Measurements from ENCODE around the gene GPATCH1.

Gene GPATCH1

GRCh38 chr19:33093420-33094210 is 12.6 kb downstream of the GPATCH1 start:
- Mint-ChIP-seq H3K27ac (no peak overlapping the region), H3K36me3 (peaks cover 24% of the 10 kb centered on the region), H3K4me1 (peaks cover 10% of the 10 kb centered on the region), H3K27me3 (no peaks in the 10 kb centered on the region), H3K4me3 (no peak overlapping the region), H3K9me3 (no peaks in the 10 kb centered on the region)

- peaks cover 24% of the 10 kb centered on the region for H3K36me3 Mint-ChIP-seq
- H3K4me1 Mint-ChIP-seq, result peaks cover 6% of the 10 kb centered on the region
- no peak overlapping the region for H3K4me3 Mint-ChIP-seq
- no peaks in the 10 kb centered on the region for H3K27me3 Mint-ChIP-seq
- no peaks in the 10 kb centered on the region for H3K9me3 Mint-ChIP-seq
- H3K27ac Mint-ChIP-seq, result no peak overlapping the region
Observed at GRCh38 chr19:33094436-33095067, 13.6 kb downstream of the GPATCH1 start.

- H3K4me1 Mint-ChIP-seq, result peaks cover 6% of the 10 kb centered on the region
- H3K27ac Mint-ChIP-seq, result no peak overlapping the region
- H3K27me3 Mint-ChIP-seq, result no peaks in the 10 kb centered on the region
- H3K9me3 Mint-ChIP-seq, result no peaks in the 10 kb centered on the region
- peaks cover 20% of the 10 kb centered on the region for H3K36me3 Mint-ChIP-seq
- H3K4me3 Mint-ChIP-seq, result no peak overlapping the region
Observed at GRCh38 chr19:33096005-33096404, 15.0 kb downstream of the GPATCH1 start.

- Mint-ChIP-seq H3K27ac (no peak overlapping the region), H3K9me3 (no peaks in the 10 kb centered on the region), H3K4me3 (no peak overlapping the region), H3K4me1 (peaks cover 6% of the 10 kb centered on the region), H3K36me3 (peaks cover 26% of the 10 kb centered on the region), H3K27me3 (no peaks in the 10 kb centered on the region)
Observed at GRCh38 chr19:33098055-33098534, 17.1 kb downstream of the GPATCH1 start.

GRCh38 chr19:33100894-33101644 is 20.1 kb downstream of the GPATCH1 start:
- H3K27me3 Mint-ChIP-seq, result no peaks in the 10 kb centered on the region
- peaks cover 6% of the 10 kb centered on the region for H3K4me1 Mint-ChIP-seq
- H3K36me3 Mint-ChIP-seq, result peaks cover 23% of the 10 kb centered on the region
- peak overlapping the region; percentile 36 for H3K27ac Mint-ChIP-seq
- H3K4me3 Mint-ChIP-seq, result no peak overlapping the region
- no peaks in the 10 kb centered on the region for H3K9me3 Mint-ChIP-seq

- H3K4me3 Mint-ChIP-seq, result no peak overlapping the region
- H3K9me3 Mint-ChIP-seq, result no peaks in the 10 kb centered on the region
- H3K36me3 Mint-ChIP-seq, result peaks cover 14% of the 10 kb centered on the region
- no peaks in the 10 kb centered on the region for H3K27me3 Mint-ChIP-seq
- no peaks in the 10 kb centered on the region for H3K4me1 Mint-ChIP-seq
- no peak overlapping the region for H3K27ac Mint-ChIP-seq
Observed at GRCh38 chr19:33102893-33103292, 21.9 kb downstream of the GPATCH1 start.

- Mint-ChIP-seq H3K9me3 (no peaks in the 10 kb centered on the region), H3K4me3 (no peak overlapping the region), H3K36me3 (peaks cover 8% of the 10 kb centered on the region), H3K27me3 (no peaks in the 10 kb centered on the region), H3K27ac (no peak overlapping the region), H3K4me1 (no peaks in the 10 kb centered on the region)
Observed at GRCh38 chr19:33108161-33108560, 27.2 kb downstream of the GPATCH1 start.

- Mint-ChIP-seq H3K36me3 (peaks cover 8% of the 10 kb centered on the region), H3K4me1 (no peaks in the 10 kb centered on the region), H3K9me3 (no peaks in the 10 kb centered on the region), H3K27me3 (no peaks in the 10 kb centered on the region), H3K27ac (no peak overlapping the region), H3K4me3 (no peak overlapping the region)
Observed at GRCh38 chr19:33110137-33110910, 29.3 kb downstream of the GPATCH1 start.

- no peaks in the 10 kb centered on the region for H3K9me3 Mint-ChIP-seq
- H3K36me3 Mint-ChIP-seq, result peaks cover 14% of the 10 kb centered on the region
- no peaks in the 10 kb centered on the region for H3K4me1 Mint-ChIP-seq
- no peaks in the 10 kb centered on the region for H3K27me3 Mint-ChIP-seq
- H3K27ac Mint-ChIP-seq, result no peak overlapping the region
- H3K4me3 Mint-ChIP-seq, result no peak overlapping the region
Observed at GRCh38 chr19:33111587-33111986, 30.6 kb downstream of the GPATCH1 start.

- H3K9me3 Mint-ChIP-seq, result no peaks in the 10 kb centered on the region
- no peak overlapping the region for H3K4me3 Mint-ChIP-seq
- H3K27me3 Mint-ChIP-seq, result no peaks in the 10 kb centered on the region
- H3K4me1 Mint-ChIP-seq, result no peaks in the 10 kb centered on the region
- H3K36me3 Mint-ChIP-seq, result peaks cover 20% of the 10 kb centered on the region
- H3K27ac Mint-ChIP-seq, result no peak overlapping the region
Observed at GRCh38 chr19:33114312-33114711, 33.3 kb downstream of the GPATCH1 start.

- Mint-ChIP-seq H3K27me3 (no peaks in the 10 kb centered on the region), H3K27ac (no peak overlapping the region), H3K9me3 (no peaks in the 10 kb centered on the region), H3K36me3 (peaks cover 14% of the 10 kb centered on the region), H3K4me1 (no peaks in the 10 kb centered on the region), H3K4me3 (no peak overlapping the region)
Observed at GRCh38 chr19:33117501-33117900, 36.5 kb downstream of the GPATCH1 start.

- Mint-ChIP-seq H3K27ac (no peak overlapping the region), H3K4me3 (no peak overlapping the region), H3K36me3 (peaks cover 14% of the 10 kb centered on the region), H3K4me1 (no peaks in the 10 kb centered on the region), H3K27me3 (no peaks in the 10 kb centered on the region), H3K9me3 (no peaks in the 10 kb centered on the region)
Observed at GRCh38 chr19:33118643-33119042, 37.7 kb downstream of the GPATCH1 start.

- no peak overlapping the region for H3K27ac Mint-ChIP-seq
- H3K36me3 Mint-ChIP-seq, result peaks cover 16% of the 10 kb centered on the region
Observed at GRCh38 chr19:33124207-33125098, 43.5 kb downstream of the GPATCH1 start.

GRCh38 chr19:33125929-33126388 is 45.0 kb downstream of the GPATCH1 start:
- no peaks in the 10 kb centered on the region for H3K9me3 Mint-ChIP-seq
- H3K27ac Mint-ChIP-seq, result no peak overlapping the region
- H3K36me3 Mint-ChIP-seq, result peaks cover 17% of the 10 kb centered on the region
- no peak overlapping the region for H3K4me3 Mint-ChIP-seq
- no peaks in the 10 kb centered on the region for H3K27me3 Mint-ChIP-seq
- peaks cover 8% of the 10 kb centered on the region for H3K4me1 Mint-ChIP-seq

More at GRCh38 chr19:33124207-33125098, 43.5 kb downstream of the GPATCH1 start:
- Mint-ChIP-seq H3K4me1 (peaks cover 8% of the 10 kb centered on the region), H3K9me3 (no peaks in the 10 kb centered on the region), H3K27me3 (no peaks in the 10 kb centered on the region), H3K4me3 (no peak overlapping the region)

Measured in activated naive CD4-positive, alpha-beta T cell treated with anti-CD3 and anti-CD28 coated beads, Interleukin-2, amount 50 U/mL, for 24 hours (primary cell).